Embryonic facial prominence (tissue), 1 donor: ENCODE results near the gene TSPAN9.
"Not testable (repeated sequence)": the region's sequence is repeated elsewhere in the genome, so short reads cannot be mapped to it uniquely, and the experiment has no call there.

ENCODE experiments used
- DNase-seq: peaks from one replicate; pipeline ENCODE4 v3.0.0-alpha.2; 2016; ENCODE audit errors: extremely low spot score

The TSPAN9 gene

GRCh38 chr12:3044141-3044630 is 33.0 kb upstream of the TSPAN9 start:
- no peak for DNase-seq

- no peak for DNase-seq
Observed at GRCh38 chr12:3045494-3045893, 31.7 kb upstream of the TSPAN9 start.

DNA sequence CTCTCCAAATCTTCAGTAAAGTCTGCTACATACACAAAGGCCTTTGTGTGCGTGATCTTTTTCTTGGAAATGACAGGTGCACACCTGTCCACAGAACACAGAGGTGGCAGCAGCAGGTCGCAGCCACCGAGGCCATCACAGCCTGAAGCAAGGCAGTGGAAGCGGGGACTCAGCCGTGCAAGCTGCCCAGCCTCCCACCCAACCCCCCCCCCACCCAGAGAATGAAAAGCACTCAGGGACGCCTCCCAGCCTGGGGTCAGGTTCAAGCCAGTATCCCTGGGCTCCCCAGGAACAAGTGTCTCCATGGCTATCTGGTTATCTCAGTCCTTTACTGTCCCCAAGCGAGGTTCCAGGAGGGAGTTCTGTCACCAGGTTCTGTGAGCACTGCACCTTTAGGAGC is 31.2 kb upstream of the TSPAN9 start:
- no peak for DNase-seq

GRCh38 chr12:3046441-3047200 is 30.6 kb upstream of the TSPAN9 start:
- DNase-seq, result no peak

GRCh38 chr12:3047961-3048360 is 29.2 kb upstream of the TSPAN9 start:
- DNase-seq, result no peak

- DNase-seq, result no peak
Observed at GRCh38 chr12:3048540-3048939, 28.6 kb upstream of the TSPAN9 start.

DNA sequence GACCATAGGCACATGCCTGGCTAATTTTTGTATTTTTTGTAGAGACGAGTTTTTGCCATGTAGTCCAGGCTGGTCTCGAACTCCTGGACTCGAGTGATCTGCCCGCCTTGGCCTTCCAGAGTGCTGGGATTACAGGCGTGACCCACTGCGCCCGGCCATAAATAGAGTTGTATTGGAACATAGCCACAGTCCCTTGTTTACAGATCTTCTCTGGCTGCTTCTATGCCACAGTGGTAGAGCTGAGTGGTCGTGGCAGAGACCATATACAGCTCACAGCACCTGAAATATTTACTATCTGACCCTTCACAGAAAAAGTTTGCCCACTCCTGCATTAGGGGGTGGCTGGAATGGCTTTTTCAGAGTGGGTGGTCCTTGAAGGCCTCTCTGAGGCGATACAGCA is 28.0 kb upstream of the TSPAN9 start:
- DNase-seq, result no peak

- DNase-seq, result no peak
Observed at GRCh38 chr12:3049611-3050249, 27.4 kb upstream of the TSPAN9 start.

DNA sequence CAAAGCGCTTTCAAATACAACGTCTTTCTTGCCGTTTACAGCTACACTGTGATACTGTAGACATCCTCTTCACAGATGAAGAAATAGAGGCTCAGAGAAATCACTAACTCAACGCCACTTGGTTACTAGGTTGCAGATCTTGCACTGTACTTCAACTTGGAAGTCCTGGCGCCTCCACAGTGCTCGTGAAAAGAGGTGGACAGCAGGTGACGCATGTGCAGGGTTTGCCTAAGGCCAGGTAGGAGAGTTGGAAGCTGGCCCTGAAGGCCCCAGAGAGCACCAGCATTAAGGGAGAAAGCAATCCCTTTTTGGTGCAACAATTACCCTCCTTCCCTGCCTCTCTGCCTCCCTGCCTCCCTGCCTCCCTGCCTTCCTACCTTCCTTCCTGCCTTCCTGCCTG is 22.8 kb upstream of the TSPAN9 start:
- DNase-seq, result no peak

- DNase-seq, result no peak
Observed at GRCh38 chr12:3055026-3055703, 22.0 kb upstream of the TSPAN9 start.

- DNase-seq, result no peak
Observed at GRCh38 chr12:3055704-3056467, 21.3 kb upstream of the TSPAN9 start.

- DNase-seq, result no peak
Observed at GRCh38 chr12:3061059-3061458, 16.1 kb upstream of the TSPAN9 start.

DNA sequence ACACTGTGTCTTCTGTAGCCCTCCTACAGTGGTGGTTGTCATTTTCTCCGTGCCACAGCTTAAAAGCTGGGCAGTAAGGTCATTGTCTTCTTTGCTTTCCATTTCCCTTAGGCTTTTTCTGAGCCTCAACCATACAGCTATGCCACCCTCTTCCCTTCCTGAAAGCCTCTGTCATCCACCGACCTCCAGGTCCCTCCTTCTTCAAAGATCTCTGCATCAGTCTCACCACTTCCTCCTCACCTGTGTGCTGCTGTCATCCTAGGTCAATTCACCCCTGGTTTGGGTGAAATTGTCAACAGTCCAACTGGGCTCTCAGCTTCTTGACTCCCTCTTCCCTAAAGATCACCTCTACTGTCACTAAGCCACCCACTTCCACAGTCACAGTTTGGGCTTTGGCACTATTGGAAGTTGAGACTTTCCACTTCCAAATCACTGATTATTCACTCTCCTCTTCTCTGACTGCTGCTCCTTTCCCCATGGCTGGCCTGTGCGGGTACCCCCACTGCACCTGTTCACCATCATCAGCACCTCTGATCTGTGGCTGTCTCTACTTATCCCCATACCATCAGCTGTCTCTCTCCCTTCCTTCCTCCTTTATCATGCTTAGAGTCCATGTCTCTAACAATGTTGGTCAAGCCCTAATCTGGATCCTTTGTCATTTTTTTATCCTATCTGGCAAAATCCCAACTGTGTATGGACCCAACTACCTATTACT is 15.5 kb upstream of the TSPAN9 start:
- DNase-seq, result no peak

GRCh38 chr12:3065300-3065699 is 11.9 kb upstream of the TSPAN9 start:
- no peak for DNase-seq

GRCh38 chr12:3065846-3066245 is 11.3 kb upstream of the TSPAN9 start:
- DNase-seq, result not testable (repeated sequence)

GRCh38 chr12:3069714-3070113 is 7.5 kb upstream of the TSPAN9 start:
- no peak for DNase-seq

DNA sequence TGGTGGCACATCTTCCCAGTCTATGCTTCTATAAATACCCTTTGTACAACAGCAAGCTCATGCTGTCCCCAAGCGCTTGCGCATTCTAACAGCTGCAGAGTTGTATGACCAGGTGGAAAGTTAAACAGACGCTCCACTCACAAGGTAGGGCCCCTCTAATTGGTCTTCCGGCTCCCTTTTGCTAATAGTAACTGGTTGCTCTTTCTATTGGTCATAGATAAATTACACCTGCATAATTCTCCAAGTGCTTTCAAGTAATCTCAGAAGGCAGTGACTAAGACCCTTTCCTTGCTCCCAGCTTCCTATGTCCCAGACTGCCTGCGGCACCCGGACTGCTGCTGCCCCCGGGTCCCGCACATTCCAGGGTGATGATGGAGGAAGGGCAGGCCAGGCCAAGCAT is 6.1 kb upstream of the TSPAN9 start:
- DNase-seq, result no peak

GRCh38 chr12:3071710-3072109 is 5.5 kb upstream of the TSPAN9 start:
- DNase-seq, result no peak

- DNase-seq, result peak; percentile 47
Observed at GRCh38 chr12:3073438-3074250, 3.5 kb upstream of the TSPAN9 start.

DNA sequence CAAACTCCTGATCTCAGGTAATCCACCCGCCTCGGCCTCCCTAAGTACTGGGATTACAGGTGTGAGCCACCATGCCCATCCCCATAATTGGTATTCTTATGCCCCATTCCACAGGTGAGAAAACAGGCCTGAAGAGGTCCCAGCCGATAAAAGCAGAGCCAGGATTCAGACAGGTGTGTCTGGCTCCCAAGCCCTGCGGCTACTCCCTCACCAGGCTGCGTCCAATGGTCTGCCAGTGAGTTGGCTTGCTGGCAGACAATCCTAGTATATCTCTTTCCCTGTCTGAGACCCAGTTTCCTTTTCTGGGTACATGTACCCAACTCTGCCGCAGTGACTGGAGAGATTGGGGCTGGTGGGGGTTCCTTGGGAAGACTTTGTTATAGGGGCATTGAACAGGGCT is 1.9 kb upstream of the TSPAN9 start:
- DNase-seq, result no peak
